ENCODE measurements around the gene NDEL1.

DNA sequence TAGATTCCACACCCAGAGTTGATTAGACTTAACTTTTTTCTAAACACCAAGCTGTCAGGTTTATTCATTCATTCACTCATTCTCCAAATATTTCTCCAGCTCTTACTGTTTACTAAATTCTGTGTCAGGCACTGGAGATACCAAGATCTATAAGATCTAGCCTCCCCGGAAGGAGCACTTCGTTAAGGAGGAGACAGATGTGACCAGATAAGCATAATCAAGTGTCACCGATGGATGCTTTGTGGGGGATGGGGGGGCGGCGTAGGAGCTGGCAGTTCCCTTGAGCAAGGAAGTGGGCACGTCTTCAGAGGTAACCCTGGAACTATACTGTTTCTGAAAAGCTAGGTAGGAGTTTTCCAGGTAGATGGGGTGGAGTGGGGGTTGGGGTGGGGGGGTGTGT is 48.8 kb upstream of the NDEL1 start:
- TF ChIP-seq EZH2 (IDR thresholded peaks at IDR 0.05), result no peak
- no peak for TF ChIP-seq POLR2AphosphoS5 (IDR thresholded peaks at IDR 0.05; ENCODE audit: borderline replicate concordance, low read depth, low read length)
- TF ChIP-seq FOXP2 (optimal IDR thresholded peaks at IDR 0.05; ENCODE audit: control extremely low read depth, extremely low read length, insufficient read depth), result no peak

Measured in SK-N-MC (cell line).